Glutamatergic neuron (in vitro differentiated cells): ENCODE measurements around the gene SPON1. TPM values are rescaled to one million over a fixed set of nuclear protein-coding genes. Genes with fewer than 3 reads are reported as not detected.

Experiments used
- DNase-seq: peaks from one replicate; pipeline ENCODE4 v3.0.0; 2022
- H3K27ac Mint-ChIP-seq: one replicate; pipeline ENCODE4 v1.8.0; 2020; ENCODE audit warnings: mild to moderate bottlenecking, mixed read lengths, inconsistent platforms; ENCODE audit not compliant: unreplicated experiment
- H3K27me3 Mint-ChIP-seq: one replicate; pipeline ENCODE4 v1.8.0; 2020; ENCODE audit warnings: mild to moderate bottlenecking, moderate library complexity, mixed read lengths, inconsistent platforms; ENCODE audit not compliant: unreplicated experiment
- H3K36me3 Mint-ChIP-seq: one replicate; pipeline ENCODE4 v1.8.0; 2020; ENCODE audit warnings: mild to moderate bottlenecking, mixed read lengths, inconsistent platforms; ENCODE audit not compliant: unreplicated experiment
- H3K4me1 Mint-ChIP-seq: one replicate; pipeline ENCODE4 v1.8.0; 2020; ENCODE audit warnings: mild to moderate bottlenecking, low read depth, mixed read lengths, inconsistent platforms; ENCODE audit not compliant: unreplicated experiment
- H3K4me3 Mint-ChIP-seq: one replicate; pipeline ENCODE4 v1.8.0; 2020; ENCODE audit warnings: mild to moderate bottlenecking, mixed read lengths, inconsistent platforms; ENCODE audit not compliant: unreplicated experiment
- H3K9me3 Mint-ChIP-seq: one replicate; pipeline ENCODE4 v1.8.0; 2020; ENCODE audit warnings: mild to moderate bottlenecking, moderate library complexity, mixed read lengths, inconsistent platforms; ENCODE audit not compliant: unreplicated experiment
- CTCF ChIP-seq: fragments of 200-600 bp; sonication (generic); IDR thresholded peaks from one replicate; pipeline ENCODE4 v1.5.0; 2021; ENCODE audit not compliant: partially characterized antibody, unreplicated experiment
- total RNA-seq: library from RNA; stranded (reverse); fragmentation: NEBNext Ultra II Directional; extraction: Animal tissue kit (Norgen Biotek cat#: 25700); gene quantifications from one replicate; pipeline ENCODE4 v1.2.1, GENCODE V29; 2021; ENCODE audit not compliant: unreplicated experiment

The SPON1 gene
- total RNA-seq, 1 donor from 2014 or later = 0.81 TPM

DNA sequence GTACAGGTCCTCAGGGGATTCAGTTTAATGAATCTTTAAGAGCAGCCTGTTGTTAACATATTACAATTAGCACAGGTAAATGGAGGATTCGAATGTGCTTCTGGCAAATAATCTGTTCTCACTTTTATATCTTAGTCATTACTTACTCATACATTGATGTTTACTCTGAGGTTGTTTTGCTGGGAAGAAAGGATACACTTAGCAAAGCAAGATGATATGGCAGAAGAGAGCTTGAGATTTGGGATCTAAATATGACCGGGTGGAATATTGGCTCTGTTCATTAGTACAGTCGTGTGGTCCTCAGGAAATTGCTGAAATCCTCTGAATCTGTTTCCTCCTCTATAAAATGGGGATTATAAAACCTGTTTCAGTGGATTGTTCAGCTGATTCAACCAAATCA lies 59.7 kb downstream of the SPON1 start:
- Mint-ChIP-seq H3K4me3 (no peak overlapping the region), H3K27me3 (peaks cover 1% of the 10 kb centered on the region)

DNA sequence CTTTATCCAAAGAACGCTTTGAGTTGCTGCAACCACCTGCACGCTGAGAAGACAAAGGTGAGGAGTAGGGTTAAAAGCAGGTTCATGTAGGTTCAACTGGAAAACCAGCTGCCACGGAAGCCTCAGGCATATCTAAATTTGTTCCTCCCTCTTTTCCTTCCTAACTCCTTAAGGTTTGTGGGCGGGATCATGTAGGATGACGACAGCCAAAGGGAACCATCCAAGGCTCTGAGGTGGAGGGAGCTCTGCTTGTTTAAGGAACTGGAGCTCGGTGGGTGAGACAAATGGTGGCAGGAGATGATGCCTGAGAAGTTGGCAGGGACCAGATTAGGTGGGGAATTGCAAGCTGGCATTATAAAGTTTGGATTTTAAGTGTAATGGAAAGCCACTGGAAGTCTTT lies 60.3 kb downstream of the SPON1 start:
- peaks cover 1% of the 10 kb centered on the region for H3K27me3 Mint-ChIP-seq
- H3K4me1 Mint-ChIP-seq = no peaks in the 10 kb centered on the region
- no peak for DNase-seq
- no peaks in the 10 kb centered on the region for H3K36me3 Mint-ChIP-seq
- no peaks in the 10 kb centered on the region for H3K9me3 Mint-ChIP-seq
- no peak overlapping the region for H3K27ac Mint-ChIP-seq
- H3K4me3 Mint-ChIP-seq = no peak overlapping the region
- no peak for TF ChIP-seq CTCF

More for the DNA sequence above, 59.7 kb downstream of the SPON1 start:
- TF ChIP-seq CTCF = no peak
- no peak for DNase-seq
- H3K27ac Mint-ChIP-seq = no peak overlapping the region
- H3K9me3 Mint-ChIP-seq = no peaks in the 10 kb centered on the region
- H3K36me3 Mint-ChIP-seq = no peaks in the 10 kb centered on the region
- no peaks in the 10 kb centered on the region for H3K4me1 Mint-ChIP-seq

GRCh38 chr11:14026961-14027360 lies 64.4 kb downstream of the SPON1 start:
- Mint-ChIP-seq H3K4me1 (peaks cover 3% of the 10 kb centered on the region), H3K36me3 (no peaks in the 10 kb centered on the region), H3K4me3 (no peak overlapping the region), H3K27me3 (peaks cover 1% of the 10 kb centered on the region), H3K27ac (no peak overlapping the region), H3K9me3 (no peaks in the 10 kb centered on the region)
- no peak for TF ChIP-seq CTCF
- no peak for DNase-seq

DNA sequence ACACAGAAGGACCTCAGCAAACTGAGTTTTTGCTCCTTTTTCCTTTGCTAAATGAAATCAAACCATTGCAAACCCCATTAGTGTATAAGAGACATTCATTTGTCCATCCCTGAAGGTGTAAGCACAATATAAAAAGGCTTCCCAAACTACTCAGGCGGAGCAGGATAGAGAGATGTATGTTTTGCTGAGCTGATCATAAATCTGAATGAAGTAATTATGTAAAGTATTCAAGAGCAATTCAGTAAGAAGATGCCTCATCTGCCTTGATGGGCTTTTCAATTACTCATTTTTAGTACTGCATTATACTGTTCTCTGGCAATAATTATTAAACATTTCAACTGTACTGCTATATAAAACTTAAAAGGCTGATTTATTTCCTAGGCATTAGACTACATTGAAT lies 65.0 kb downstream of the SPON1 start:
- no peak overlapping the region for H3K27ac Mint-ChIP-seq
- no peaks in the 10 kb centered on the region for H3K36me3 Mint-ChIP-seq
- peaks cover 1% of the 10 kb centered on the region for H3K27me3 Mint-ChIP-seq
- H3K4me1 Mint-ChIP-seq = peaks cover 3% of the 10 kb centered on the region
- no peak overlapping the region for H3K4me3 Mint-ChIP-seq
- H3K9me3 Mint-ChIP-seq = no peaks in the 10 kb centered on the region
- TF ChIP-seq CTCF = no peak
- no peak for DNase-seq

DNA sequence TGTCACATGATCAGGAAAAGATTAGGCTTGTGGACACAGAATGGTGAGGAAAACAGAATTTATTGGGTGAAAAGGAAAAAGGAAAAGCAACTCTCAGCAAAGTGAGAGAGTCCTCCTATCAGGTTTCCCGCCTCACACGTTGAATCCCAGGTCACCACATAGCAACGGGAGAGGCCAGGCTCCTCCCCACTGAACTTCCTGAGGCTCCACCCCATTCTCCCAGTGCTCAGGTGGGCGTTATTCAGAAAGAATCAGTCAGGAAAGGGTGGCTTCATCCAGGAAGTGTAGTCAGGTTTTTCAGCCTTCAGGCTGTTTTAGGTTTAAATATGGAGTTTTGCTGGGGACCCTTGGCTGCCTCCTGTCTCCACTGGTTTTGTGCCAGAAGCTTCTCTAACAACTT lies 66.9 kb downstream of the SPON1 start:
- TF ChIP-seq CTCF = no peak
- Mint-ChIP-seq H3K9me3 (no peaks in the 10 kb centered on the region), H3K36me3 (no peaks in the 10 kb centered on the region), H3K27me3 (peaks cover 3% of the 10 kb centered on the region), H3K4me3 (no peak overlapping the region), H3K27ac (no peak overlapping the region), H3K4me1 (peaks cover 3% of the 10 kb centered on the region)
- DNase-seq = no peak
